ENCODE results near the gene XIRP1. TPM values are rescaled to one million over a fixed set of nuclear protein-coding genes. Genes with fewer than 3 reads are reported as not detected.

The XIRP1 gene
- total RNA-seq, 1 donor from 2014 or later, result not detected

DNA sequence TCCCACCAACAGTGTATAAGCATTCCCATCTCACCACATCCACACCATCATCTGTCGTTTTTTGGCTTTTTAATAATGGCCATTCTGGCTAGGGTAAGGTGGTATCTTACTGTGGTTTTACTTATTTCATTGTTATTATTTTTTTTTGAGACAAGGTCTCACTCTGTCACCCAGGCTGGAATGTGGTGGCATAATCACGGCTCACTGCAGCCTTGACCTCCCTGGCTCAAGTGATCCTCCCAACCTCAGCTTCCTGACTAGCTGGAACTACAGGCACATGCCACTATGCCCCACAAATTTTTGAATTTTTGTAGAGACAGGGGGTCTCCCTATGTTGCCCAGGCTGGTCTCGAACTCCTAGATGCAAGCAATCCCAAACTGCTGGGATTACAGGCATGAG lies 28.0 kb downstream of the XIRP1 start:
- H3K4me3 ChIP-seq, result no peak overlapping the region
- no peak overlapping the region for H3K27ac ChIP-seq
- DNase-seq (ENCODE audit: low spot score in 2 of 2), result no peak
- no peaks in the 10 kb centered on the region for H3K4me1 ChIP-seq
- H3K36me3 ChIP-seq, result no peaks in the 10 kb centered on the region
- H3K9me3 ChIP-seq, result no peaks in the 10 kb centered on the region
- intact Hi-C loops (cut with DNase I), result no loop called here
- no peaks in the 10 kb centered on the region for H3K27me3 ChIP-seq
- TF ChIP-seq, protein P1, sequence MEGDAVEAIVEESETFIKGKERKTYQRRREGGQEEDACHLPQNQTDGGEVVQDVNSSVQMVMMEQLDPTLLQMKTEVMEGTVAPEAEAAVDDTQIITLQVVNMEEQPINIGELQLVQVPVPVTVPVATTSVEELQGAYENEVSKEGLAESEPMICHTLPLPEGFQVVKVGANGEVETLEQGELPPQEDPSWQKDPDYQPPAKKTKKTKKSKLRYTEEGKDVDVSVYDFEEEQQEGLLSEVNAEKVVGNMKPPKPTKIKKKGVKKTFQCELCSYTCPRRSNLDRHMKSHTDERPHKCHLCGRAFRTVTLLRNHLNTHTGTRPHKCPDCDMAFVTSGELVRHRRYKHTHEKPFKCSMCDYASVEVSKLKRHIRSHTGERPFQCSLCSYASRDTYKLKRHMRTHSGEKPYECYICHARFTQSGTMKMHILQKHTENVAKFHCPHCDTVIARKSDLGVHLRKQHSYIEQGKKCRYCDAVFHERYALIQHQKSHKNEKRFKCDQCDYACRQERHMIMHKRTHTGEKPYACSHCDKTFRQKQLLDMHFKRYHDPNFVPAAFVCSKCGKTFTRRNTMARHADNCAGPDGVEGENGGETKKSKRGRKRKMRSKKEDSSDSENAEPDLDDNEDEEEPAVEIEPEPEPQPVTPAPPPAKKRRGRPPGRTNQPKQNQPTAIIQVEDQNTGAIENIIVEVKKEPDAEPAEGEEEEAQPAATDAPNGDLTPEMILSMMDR (IDR thresholded peaks at IDR 0.05), result no peak

GRCh38 chr3:39158148-39158715 lies 34.2 kb downstream of the XIRP1 start:
- DNase-seq (ENCODE audit: low spot score in 2 of 2), result no peak
- peak overlapping the region; percentile 4 to 31 for H3K27ac ChIP-seq

DNA sequence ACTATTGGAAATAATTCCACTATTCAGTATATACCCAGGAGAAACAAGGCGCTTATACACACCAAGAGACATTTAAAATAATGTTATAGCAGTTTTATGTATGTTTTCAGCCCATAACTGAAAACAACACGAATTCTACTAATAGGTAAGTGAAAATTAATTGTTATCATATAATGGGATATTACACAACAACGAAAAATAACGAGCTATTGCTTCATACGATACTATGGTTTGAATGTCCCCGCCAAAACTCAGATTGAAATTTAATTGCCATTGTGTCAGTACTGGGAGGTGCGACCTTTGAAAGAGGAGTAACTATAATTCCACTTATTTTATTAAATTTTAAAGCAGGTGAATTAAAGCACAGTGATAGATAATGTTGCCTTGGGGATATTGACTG lies 35.0 kb downstream of the XIRP1 start:
- H3K4me1 ChIP-seq, result peaks cover 0 to 2% of the 10 kb centered on the region in 2 donors
- intact Hi-C loops (cut with DNase I), result no loop called here
- H3K4me3 ChIP-seq, result no peak overlapping the region
- H3K27ac ChIP-seq, result no peak overlapping the region
- no peaks in the 10 kb centered on the region for H3K36me3 ChIP-seq
- H3K9me3 ChIP-seq, result no peaks in the 10 kb centered on the region
- DNase-seq (ENCODE audit: low spot score in 2 of 2), result no peak
- H3K27me3 ChIP-seq, result no peaks in the 10 kb centered on the region
- TF ChIP-seq, protein P1 (IDR thresholded peaks at IDR 0.05), result no peak

More at GRCh38 chr3:39158148-39158715, 34.2 kb downstream of the XIRP1 start:
- no peaks in the 10 kb centered on the region for H3K36me3 ChIP-seq
- no peaks in the 10 kb centered on the region for H3K9me3 ChIP-seq
- no peaks in the 10 kb centered on the region for H3K27me3 ChIP-seq
- TF ChIP-seq, protein P1 (IDR thresholded peaks at IDR 0.05), result no peak
- H3K4me3 ChIP-seq, result no peak overlapping the region
- intact Hi-C loops (cut with DNase I), result no loop called here
- peaks cover 0 to 2% of the 10 kb centered on the region in 2 donors for H3K4me1 ChIP-seq

GRCh38 chr3:39156421-39156820 lies 36.0 kb downstream of the XIRP1 start:
- Histone ChIP-seq H3K27me3 (no peaks in the 10 kb centered on the region), H3K4me1 (peaks cover 0 to 2% of the 10 kb centered on the region in 2 donors), H3K4me3 (no peak overlapping the region), H3K36me3 (no peaks in the 10 kb centered on the region), H3K27ac (no peak overlapping the region), H3K9me3 (no peaks in the 10 kb centered on the region)
- intact Hi-C loops (cut with DNase I), result no loop called here
- TF ChIP-seq, protein P1 (IDR thresholded peaks at IDR 0.05), result no peak
- DNase-seq (ENCODE audit: low spot score in 2 of 2), result no peak

GRCh38 chr3:39154280-39155021 lies 37.9 kb downstream of the XIRP1 start:
- Histone ChIP-seq H3K36me3 (no peaks in the 10 kb centered on the region), H3K4me1 (peaks cover 12% of the 10 kb centered on the region in 2 donors), H3K4me3 (peak overlapping the region in 1 of 2 donors; percentile 91), H3K27me3 (no peaks in the 10 kb centered on the region), H3K27ac (peak overlapping the region; percentile 89 to 99), H3K9me3 (no peaks in the 10 kb centered on the region)
- intact Hi-C loops (cut with DNase I), result no loop called here
- TF ChIP-seq, protein P1 (IDR thresholded peaks at IDR 0.05), result no peak
- DNase-seq (ENCODE audit: low spot score in 2 of 2), result no peak

Measured in ascending aorta (tissue), 2 donors.